OCI-LY3 (cell line): Measurements from ENCODE around the gene ACTL7A.
"Not testable (repeated sequence)": the region's sequence is repeated elsewhere in the genome, so short reads cannot be mapped to it uniquely, and the experiment has no call there.

Experiments
- H2AFZ ChIP-seq: fragments of 200-600, 300-600 bp; shearing (Covaris generic); 2 replicates; pipeline ENCODE4 v1.6.0; 2014; ENCODE audit warnings: antibody characterized with exemption, low read depth, low read length
- H3K27ac ChIP-seq: fragments of 200-600, 300-600 bp; sonication (generic); 2 replicates; pipeline ENCODE4 v1.5.1; 2014; ENCODE audit warnings: mild to moderate bottlenecking, low read length, moderate library complexity, mixed read lengths
- H3K27me3 ChIP-seq: fragments of 200-600, 300-600 bp; sonication (generic); 2 replicates; pipeline ENCODE4 v1.6.1; 2014; ENCODE audit warnings: low read depth, low read length, mixed read lengths
- H3K36me3 ChIP-seq: fragments of 200-600, 300-600 bp; sonication (generic); replicated peaks from 2 replicates; pipeline ENCODE3; 2014; ENCODE audit warnings: low read depth, low read length, mixed read lengths
- H3K4me1 ChIP-seq: fragments of 300-600, 200-600 bp; sonication (generic); 2 replicates; pipeline ENCODE4 v1.6.1; 2014; ENCODE audit warnings: low read length, mixed read lengths
- H3K4me2 ChIP-seq: fragments of 200-600, 300-600 bp; sonication (generic); 2 replicates; pipeline ENCODE4 v1.6.1; 2014; ENCODE audit warnings: low read length, mixed read lengths
- H3K4me3 ChIP-seq: fragments of 300-600, 200-600 bp; sonication (generic); 2 replicates; pipeline ENCODE4 v1.5.1; 2014; ENCODE audit warnings: antibody characterized with exemption, mild to moderate bottlenecking, low read length, moderate library complexity
- H3K79me2 ChIP-seq: fragments of 300-600, 200-600 bp; shearing (Covaris generic); 2 replicates; pipeline ENCODE4 v1.6.1; 2014; ENCODE audit warnings: mild to moderate bottlenecking, low read length, mixed read lengths
- H3K9ac ChIP-seq: fragments of 300-600, 200-600 bp; shearing (Covaris generic); 2 replicates; pipeline ENCODE4 v1.6.0; 2014; ENCODE audit warnings: mild to moderate bottlenecking, low read length, moderate library complexity
- H3K9me3 ChIP-seq: fragments of 200-600, 300-600 bp; shearing (Covaris generic); 2 replicates; pipeline ENCODE4 v1.6.1; 2014; ENCODE audit warnings: low read length, mixed read lengths; ENCODE audit not compliant: insufficient read depth
- H4K20me1 ChIP-seq: fragments of 200-600, 300-600 bp; sonication (generic); 2 replicates; pipeline ENCODE4 v1.6.1; 2016; ENCODE audit warnings: low read length, mixed read lengths; ENCODE audit not compliant: insufficient read depth
- EZH2phosphoT487 ChIP-seq: fragments of 200-600 bp; shearing (Covaris generic); IDR thresholded peaks from 2 replicates; pipeline ENCODE4 v1.6.1; 2018; ENCODE audit warnings: antibody characterized with exemption, mixed run types, low read depth
- TF ChIP-seq, protein P1 (sequence below): fragments of 200-600, 300-600 bp; sonication (generic); IDR thresholded peaks from 2 replicates; pipeline ENCODE4 v1.5.1; 2014; ENCODE audit warnings: antibody characterized with exemption, low read length, low read depth

The ACTL7A gene

DNA sequence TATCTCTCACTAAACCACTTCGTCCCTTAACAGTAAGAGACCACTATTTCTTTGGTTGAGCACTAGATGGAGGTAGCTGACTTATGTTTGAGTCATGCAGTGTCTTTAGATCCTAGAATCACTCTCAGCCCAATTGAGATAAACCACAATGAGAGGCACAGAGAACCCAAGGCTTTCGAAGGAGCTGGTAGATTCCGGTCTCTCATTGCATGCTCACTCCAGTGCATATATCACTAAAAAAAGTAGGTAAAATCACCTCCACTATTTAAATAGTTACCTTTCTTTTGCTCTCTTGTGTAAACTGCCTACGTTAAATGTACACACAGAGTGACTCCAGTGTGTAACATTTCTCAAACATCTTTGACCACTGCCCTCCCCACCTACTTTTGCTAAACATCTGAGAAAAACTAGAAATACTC is 27.6 kb downstream of the ACTL7A start:
- H3K27me3 ChIP-seq = no peaks in the 10 kb centered on the region
- TF ChIP-seq, protein P1, sequence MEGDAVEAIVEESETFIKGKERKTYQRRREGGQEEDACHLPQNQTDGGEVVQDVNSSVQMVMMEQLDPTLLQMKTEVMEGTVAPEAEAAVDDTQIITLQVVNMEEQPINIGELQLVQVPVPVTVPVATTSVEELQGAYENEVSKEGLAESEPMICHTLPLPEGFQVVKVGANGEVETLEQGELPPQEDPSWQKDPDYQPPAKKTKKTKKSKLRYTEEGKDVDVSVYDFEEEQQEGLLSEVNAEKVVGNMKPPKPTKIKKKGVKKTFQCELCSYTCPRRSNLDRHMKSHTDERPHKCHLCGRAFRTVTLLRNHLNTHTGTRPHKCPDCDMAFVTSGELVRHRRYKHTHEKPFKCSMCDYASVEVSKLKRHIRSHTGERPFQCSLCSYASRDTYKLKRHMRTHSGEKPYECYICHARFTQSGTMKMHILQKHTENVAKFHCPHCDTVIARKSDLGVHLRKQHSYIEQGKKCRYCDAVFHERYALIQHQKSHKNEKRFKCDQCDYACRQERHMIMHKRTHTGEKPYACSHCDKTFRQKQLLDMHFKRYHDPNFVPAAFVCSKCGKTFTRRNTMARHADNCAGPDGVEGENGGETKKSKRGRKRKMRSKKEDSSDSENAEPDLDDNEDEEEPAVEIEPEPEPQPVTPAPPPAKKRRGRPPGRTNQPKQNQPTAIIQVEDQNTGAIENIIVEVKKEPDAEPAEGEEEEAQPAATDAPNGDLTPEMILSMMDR = peak; percentile 38
- no peak for TF ChIP-seq EZH2phosphoT487
- no peak overlapping the region for H2AFZ ChIP-seq
- no peak overlapping the region for H3K4me2 ChIP-seq
- H3K79me2 ChIP-seq = no peaks in the 10 kb centered on the region
- peaks cover 35% of the 10 kb centered on the region for H3K36me3 ChIP-seq
- no peak overlapping the region for H3K9ac ChIP-seq
- H3K27ac ChIP-seq = no peak overlapping the region
- no peaks in the 10 kb centered on the region for H3K9me3 ChIP-seq
- peaks cover 21% of the 10 kb centered on the region for H3K4me1 ChIP-seq
- H4K20me1 ChIP-seq = no peaks in the 10 kb centered on the region
- no peak overlapping the region for H3K4me3 ChIP-seq

DNA sequence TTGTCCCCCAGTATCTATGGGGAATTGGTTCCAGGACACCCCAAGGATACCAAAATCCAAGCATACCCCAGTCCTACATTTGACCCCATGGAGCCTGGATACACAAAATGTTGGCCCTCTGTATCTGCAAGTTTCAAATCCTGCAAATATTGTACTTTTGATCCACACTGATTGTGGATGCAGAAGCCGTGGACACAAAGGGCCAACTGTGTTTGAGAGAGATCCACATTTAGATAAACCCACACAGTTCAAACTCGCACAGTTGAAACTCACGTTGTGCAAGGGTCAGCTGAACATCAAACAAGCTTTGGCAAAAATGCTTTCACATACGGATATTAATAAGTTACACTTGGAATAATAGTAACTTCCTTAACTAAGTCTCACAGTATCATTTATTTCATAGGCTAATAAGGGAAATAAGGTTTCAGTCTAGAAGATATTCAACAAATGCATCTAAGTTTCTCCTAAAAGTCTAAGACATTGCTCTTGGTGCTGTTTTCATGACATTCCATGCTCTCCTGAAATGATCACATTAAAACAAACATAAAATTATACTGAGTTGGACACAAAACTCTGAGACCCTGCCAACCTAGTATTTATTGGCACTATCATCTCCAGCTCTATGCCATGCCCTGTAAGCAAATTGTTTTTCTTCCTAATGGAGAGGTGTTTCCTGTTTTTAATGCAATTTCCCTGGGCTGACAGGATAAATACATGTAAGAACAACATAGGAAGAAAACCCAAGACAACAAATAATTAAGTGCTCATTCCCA is 32.3 kb downstream of the ACTL7A start:
- H3K9ac ChIP-seq = no peak overlapping the region
- no peak overlapping the region for H3K4me2 ChIP-seq
- H3K4me1 ChIP-seq = no peaks in the 10 kb centered on the region
- H3K27ac ChIP-seq = no peak overlapping the region
- no peak overlapping the region for H2AFZ ChIP-seq
- H3K79me2 ChIP-seq = no peaks in the 10 kb centered on the region
- H3K36me3 ChIP-seq = peaks cover 47% of the 10 kb centered on the region
- no peak overlapping the region for H3K4me3 ChIP-seq
- no peaks in the 10 kb centered on the region for H4K20me1 ChIP-seq
- H3K9me3 ChIP-seq = no peaks in the 10 kb centered on the region
- TF ChIP-seq, protein P1 = no peak
- TF ChIP-seq EZH2phosphoT487 = no peak
- no peaks in the 10 kb centered on the region for H3K27me3 ChIP-seq

DNA sequence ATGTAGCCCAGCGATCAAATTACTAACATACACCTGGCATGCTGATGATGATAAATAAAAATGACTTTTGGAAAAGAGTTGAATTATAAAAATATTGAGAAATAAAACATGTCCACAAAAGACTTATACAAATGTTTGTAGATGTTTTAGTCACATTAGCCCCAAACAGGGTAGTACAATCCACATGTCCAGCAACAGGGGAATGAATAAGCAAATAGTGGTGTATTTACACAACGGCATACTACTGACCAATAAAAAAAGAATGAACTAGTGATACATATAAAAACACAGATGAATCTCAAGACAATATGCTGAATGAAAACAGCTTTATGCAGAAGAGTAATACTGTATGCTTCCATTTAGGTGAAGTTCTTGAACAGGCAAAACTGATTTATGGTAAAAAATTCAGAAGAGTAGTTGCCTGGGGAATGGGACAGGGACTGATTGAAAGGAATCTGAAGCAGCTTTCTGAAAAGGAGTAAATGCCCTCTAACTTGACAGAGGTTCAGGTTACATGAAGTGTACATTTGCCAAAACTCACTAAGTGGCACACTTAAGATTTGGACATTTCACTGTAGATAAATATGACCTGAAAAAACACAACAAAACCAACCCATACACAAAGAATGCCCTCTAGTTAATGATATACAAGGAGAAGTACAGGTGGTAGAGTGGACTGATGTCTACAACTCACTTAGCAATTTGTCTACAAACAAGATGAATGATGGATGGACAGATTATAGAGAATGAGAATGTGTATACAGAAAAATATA is 35.4 kb downstream of the ACTL7A start:
- H3K79me2 ChIP-seq = no peaks in the 10 kb centered on the region
- TF ChIP-seq, protein P1 = no peak
- TF ChIP-seq EZH2phosphoT487 = no peak
- no peak overlapping the region for H3K4me2 ChIP-seq

DNA sequence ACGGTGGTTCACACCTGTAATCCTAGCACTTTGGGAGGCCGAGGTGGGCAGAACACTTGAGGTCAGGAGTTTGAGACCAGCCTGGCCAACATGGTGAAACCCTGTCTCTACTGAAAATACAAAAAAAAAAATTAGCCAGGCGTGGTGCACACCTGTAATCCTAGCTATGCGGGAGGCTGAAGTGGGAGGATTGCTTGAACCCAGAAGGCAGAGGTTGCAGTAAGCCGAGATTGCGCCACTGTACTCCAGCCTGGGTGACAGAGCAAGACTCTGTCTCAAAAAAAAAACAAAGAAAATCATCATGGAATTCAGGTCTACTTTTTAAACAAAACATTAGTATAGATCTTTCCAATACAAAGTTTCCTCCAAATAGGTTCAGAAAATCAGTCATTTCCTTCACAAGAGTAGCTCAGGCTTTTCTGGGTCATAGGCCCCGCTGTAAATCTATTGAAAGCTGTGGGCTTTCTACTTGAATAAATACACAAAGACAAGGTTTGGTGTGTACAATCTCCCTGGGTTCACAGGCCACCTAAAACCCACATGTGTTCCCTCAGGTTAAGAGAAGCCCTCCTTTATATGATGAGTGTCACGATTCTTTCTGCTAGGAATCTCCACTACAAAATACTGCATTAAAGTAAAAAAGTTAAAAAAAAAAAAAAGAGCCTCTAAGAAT is 37.1 kb downstream of the ACTL7A start:
- H3K79me2 ChIP-seq, H3K4me3 ChIP-seq, H3K4me1 ChIP-seq, H3K27me3 ChIP-seq, H2AFZ ChIP-seq, H3K9me3 ChIP-seq, H3K9ac ChIP-seq, H3K4me2 ChIP-seq, H4K20me1 ChIP-seq, H3K27ac ChIP-seq: not testable (repeated sequence)
- peaks cover 49% of the 10 kb centered on the region for H3K36me3 ChIP-seq

More for the DNA sequence above, 35.4 kb downstream of the ACTL7A start:
- H3K27ac ChIP-seq = no peak overlapping the region
- H3K4me1 ChIP-seq = no peaks in the 10 kb centered on the region
- peaks cover 49% of the 10 kb centered on the region for H3K36me3 ChIP-seq
- no peak overlapping the region for H3K9ac ChIP-seq
- H3K4me3 ChIP-seq = no peak overlapping the region
- H2AFZ ChIP-seq = no peak overlapping the region
- no peaks in the 10 kb centered on the region for H4K20me1 ChIP-seq
- H3K27me3 ChIP-seq = no peaks in the 10 kb centered on the region
- no peaks in the 10 kb centered on the region for H3K9me3 ChIP-seq
